ENCODE data around the gene LRRC55. TPM values are rescaled to one million over a fixed set of nuclear protein-coding genes. Genes with fewer than 3 reads are reported as not detected.

Gene LRRC55
- total and polyA plus RNA-seq, 2 experiments from 2014 or later = 0.10 TPM; not detected in 1

GRCh38 chr11:57161351-57161750, 20.4 kb upstream of the LRRC55 start:
- no peak for TF ChIP-seq EZH2 (IDR thresholded peaks at IDR 0.05; ENCODE audit: borderline replicate concordance)
- TF ChIP-seq CTCF (IDR thresholded peaks at IDR 0.05; ENCODE audit: poor library complexity) = no peak
- TF ChIP-seq EZH2phosphoT487 (IDR thresholded peaks at IDR 0.05; ENCODE audit: low read depth, severe bottlenecking, unreplicated experiment) = no peak
- H3K36me3 ChIP-seq (replicated peaks; ENCODE audit: insufficient read depth, low read depth) = no peaks in the 10 kb centered on the region
- 72% methylated on average over 5 of the region's 5 CpGs for WGBS (ENCODE audit: low lambda C conversion rate, missing lambda C conversion rate)
- H3K27me3 ChIP-seq = no peaks in the 10 kb centered on the region
- H3K27ac ChIP-seq = no peak overlapping the region
- H3K9me2 ChIP-seq (replicated peaks; ENCODE audit: insufficient read depth) = no peaks in the 10 kb centered on the region
- no peaks in the 10 kb centered on the region for H4K20me1 ChIP-seq (ENCODE audit: insufficient read depth, poor library complexity, severe bottlenecking)
- H3K4me2 ChIP-seq = no peak overlapping the region
- no peaks in the 10 kb centered on the region for H3K9me3 ChIP-seq (ENCODE audit: low read depth)
- DNase-seq (ENCODE audit: low spot score) = no peak
- no peak overlapping the region for H2AFZ ChIP-seq
- H3K4me3 ChIP-seq = no peak overlapping the region
- H3K4me1 ChIP-seq (ENCODE audit: insufficient read depth) = peaks cover under 1% of the 10 kb centered on the region
- H3K79me2 ChIP-seq = no peaks in the 10 kb centered on the region

- Histone ChIP-seq H3K4me1 (ENCODE audit: insufficient read depth) (no peaks in the 10 kb centered on the region), H3K4me3 (no peak overlapping the region), H3K27ac (no peak overlapping the region), H3K27me3 (no peaks in the 10 kb centered on the region), H3K79me2 (no peaks in the 10 kb centered on the region), H3K9me2 (replicated peaks; ENCODE audit: insufficient read depth) (no peaks in the 10 kb centered on the region), H3K36me3 (replicated peaks; ENCODE audit: insufficient read depth, low read depth) (no peaks in the 10 kb centered on the region), H3K9me3 (ENCODE audit: low read depth) (no peaks in the 10 kb centered on the region), H2AFZ (no peak overlapping the region), H3K4me2 (no peak overlapping the region), H4K20me1 (ENCODE audit: insufficient read depth, poor library complexity, severe bottlenecking) (no peaks in the 10 kb centered on the region)
- DNase-seq (ENCODE audit: low spot score) = no peak
- WGBS (ENCODE audit: low lambda C conversion rate, missing lambda C conversion rate) = 84% methylated on average over 6 of the region's 6 CpGs
- TF ChIP-seq CTCF (IDR thresholded peaks at IDR 0.05; ENCODE audit: poor library complexity) (no peak), EZH2phosphoT487 (IDR thresholded peaks at IDR 0.05; ENCODE audit: low read depth, severe bottlenecking, unreplicated experiment) (no peak), EZH2 (IDR thresholded peaks at IDR 0.05; ENCODE audit: borderline replicate concordance) (no peak)
These were observed 19.4 kb upstream of the LRRC55 start for GRCh38 chr11:57162179-57162898.

- WGBS (ENCODE audit: low lambda C conversion rate, missing lambda C conversion rate) = 86% methylated on average over 6 of the region's 6 CpGs
- H3K9me3 ChIP-seq (ENCODE audit: low read depth) = no peaks in the 10 kb centered on the region
- TF ChIP-seq EZH2phosphoT487 (IDR thresholded peaks at IDR 0.05; ENCODE audit: low read depth, severe bottlenecking, unreplicated experiment) = no peak
- TF ChIP-seq EZH2 (IDR thresholded peaks at IDR 0.05; ENCODE audit: borderline replicate concordance) = no peak
- TF ChIP-seq CTCF (IDR thresholded peaks at IDR 0.05; ENCODE audit: poor library complexity) = no peak
- no peak overlapping the region for H2AFZ ChIP-seq
- H3K4me2 ChIP-seq = no peak overlapping the region
- H3K79me2 ChIP-seq = no peaks in the 10 kb centered on the region
- H4K20me1 ChIP-seq (ENCODE audit: insufficient read depth, poor library complexity, severe bottlenecking) = no peaks in the 10 kb centered on the region
- H3K27ac ChIP-seq = no peak overlapping the region
- H3K4me3 ChIP-seq = no peak overlapping the region
- H3K9me2 ChIP-seq (replicated peaks; ENCODE audit: insufficient read depth) = no peaks in the 10 kb centered on the region
- no peak for DNase-seq (ENCODE audit: low spot score)
- H3K27me3 ChIP-seq = no peaks in the 10 kb centered on the region
- no peaks in the 10 kb centered on the region for H3K36me3 ChIP-seq (replicated peaks; ENCODE audit: insufficient read depth, low read depth)
- no peaks in the 10 kb centered on the region for H3K4me1 ChIP-seq (ENCODE audit: insufficient read depth)
These were observed 18.4 kb upstream of the LRRC55 start for GRCh38 chr11:57163160-57163868.

Data from hepatocyte (in vitro differentiated cells).